Liver (tissue), 9 donors: ENCODE measurements around the gene ZNF540. TPM values are rescaled to one million over a fixed set of nuclear protein-coding genes. Genes with fewer than 3 reads are reported as not detected.

Experiments used
- DNase-seq: peaks from one replicate; pipeline ENCODE4 v3.0.0-alpha.2; 2017; ENCODE audit warnings: low spot score
- H3K27ac ChIP-seq, 2 donors: one replicate each; pipeline ENCODE4 v1.7.0; 2013; ENCODE audit warnings: inconsistent platforms in 2 of 2, low read length in 2 of 2, control low read depth in 1 of 2, low read depth in 1 of 2, mild to moderate bottlenecking in 1 of 2
- H3K27me3 ChIP-seq, 4 donors: one replicate each; pipeline versions ENCODE4 v1.6.1 to v1.7.0; 2013; ENCODE audit warnings: low read length in 3 of 4, inconsistent platforms in 1 of 4, mild to moderate bottlenecking in 1 of 4, moderate library complexity in 1 of 4; ENCODE audit not compliant: control insufficient read depth in 4 of 4, insufficient read depth in 4 of 4
- H3K36me3 ChIP-seq, 4 donors: one replicate each; pipeline versions ENCODE4 v1.6.1 to v1.7.0; 2013; ENCODE audit warnings: low read length in 3 of 4, mild to moderate bottlenecking in 3 of 4, low read depth in 1 of 4, moderate library complexity in 1 of 4; ENCODE audit not compliant: control insufficient read depth in 4 of 4, insufficient read depth in 3 of 4
- H3K4me1 ChIP-seq, 4 donors: one replicate each; pipeline versions ENCODE4 v1.6.1 to v1.7.0; 2013; ENCODE audit warnings: low read length in 3 of 4, mild to moderate bottlenecking in 3 of 4, moderate library complexity in 1 of 4; ENCODE audit not compliant: control insufficient read depth in 4 of 4, insufficient read depth in 4 of 4
- H3K4me3 ChIP-seq, 3 donors: one replicate each; pipeline versions ENCODE4 v1.6.1 to v1.7.0; 2013; ENCODE audit warnings: low read length in 3 of 3, control low read depth in 1 of 3, low read depth in 1 of 3, mild to moderate bottlenecking in 1 of 3
- H3K9ac ChIP-seq, 2 donors: one replicate each; pipeline ENCODE4 v1.7.0; 2013; ENCODE audit warnings: low read length in 2 of 2, mild to moderate bottlenecking in 2 of 2, moderate library complexity in 2 of 2, control low read depth in 1 of 2, low read depth in 1 of 2
- H3K9me3 ChIP-seq, 4 donors: one replicate each; pipeline versions ENCODE4 v1.6.1 to v1.7.0; 2013; ENCODE audit warnings: low read length in 3 of 4; ENCODE audit not compliant: control insufficient read depth in 4 of 4
- ATF3 ChIP-seq: IDR thresholded peaks from 2 replicates; pipeline ENCODE4 v1.6.1; 2016; ENCODE audit warnings: antibody characterized with exemption
- CTCF ChIP-seq: fragments of 150-350 bp; IDR thresholded peaks from 2 replicates; pipeline ENCODE4 v1.5.1; 2017; ENCODE audit warnings: improper control_type of control experiment, low read depth, low read length; ENCODE audit not compliant: missing input control
- EGR1 ChIP-seq, 2 donors: IDR thresholded peaks; 2 replicates each; pipeline ENCODE4 v1.6.1; 2016 to 2018; ENCODE audit warnings: antibody characterized with exemption in 2 of 2, low read depth in 2 of 2
- FOXA1 ChIP-seq: IDR thresholded peaks from 2 replicates; pipeline ENCODE4 v1.6.1; 2016; ENCODE audit warnings: antibody characterized with exemption
- FOXA2 ChIP-seq: IDR thresholded peaks from 2 replicates; pipeline ENCODE4 v1.6.1; 2016; ENCODE audit warnings: antibody characterized with exemption
- GABPA ChIP-seq, 2 donors: IDR thresholded peaks in 1 of 2; conservative IDR thresholded peaks in 1 of 2; 2 replicates each; pipeline ENCODE4 v1.6.1; 2016; ENCODE audit warnings: antibody characterized with exemption in 2 of 2, mild to moderate bottlenecking in 1 of 2, moderate library complexity in 1 of 2
- HNF4A ChIP-seq, 2 donors: conservative IDR thresholded peaks; 2 replicates each; pipeline ENCODE4 v1.6.1; 2016; ENCODE audit warnings: antibody characterized with exemption in 2 of 2, mild to moderate bottlenecking in 2 of 2
- HNF4G ChIP-seq: IDR thresholded peaks from 2 replicates; pipeline ENCODE4 v1.6.1; 2016; ENCODE audit warnings: antibody characterized with exemption
- JUND ChIP-seq, 2 donors: IDR thresholded peaks; 2 replicates each; pipeline ENCODE4 v1.6.1; 2016; ENCODE audit warnings: antibody characterized with exemption in 2 of 2
- MAX ChIP-seq: IDR thresholded peaks from 2 replicates; pipeline ENCODE4 v1.6.1; 2016; ENCODE audit warnings: antibody characterized with exemption
- NR2F2 ChIP-seq: IDR thresholded peaks from 2 replicates; pipeline ENCODE4 v1.6.1; 2016; ENCODE audit warnings: antibody characterized with exemption
- RAD21 ChIP-seq, 2 donors: IDR thresholded peaks; 2 replicates each; pipeline ENCODE4 v1.6.1; 2016; ENCODE audit warnings: antibody characterized with exemption in 2 of 2, mild to moderate bottlenecking in 2 of 2
- REST ChIP-seq: IDR thresholded peaks from 2 replicates; pipeline ENCODE4 v1.6.1; 2016; ENCODE audit warnings: antibody characterized with exemption, mild to moderate bottlenecking
- RXRA ChIP-seq, 2 donors: IDR thresholded peaks; 2 replicates each; pipeline ENCODE4 v1.6.1; 2017 to 2018; ENCODE audit warnings: antibody characterized with exemption in 2 of 2, mild to moderate bottlenecking in 1 of 2
- SP1 ChIP-seq: IDR thresholded peaks from 2 replicates; pipeline ENCODE4 v1.6.1; 2018; ENCODE audit warnings: antibody characterized with exemption, mild to moderate bottlenecking
- TAF1 ChIP-seq: conservative IDR thresholded peaks from 2 replicates; pipeline ENCODE4 v1.6.1; 2016; ENCODE audit warnings: antibody characterized with exemption, mild to moderate bottlenecking
- YY1 ChIP-seq: IDR thresholded peaks from 2 replicates; pipeline ENCODE4 v1.6.1; 2016; ENCODE audit warnings: antibody characterized with exemption, mild to moderate bottlenecking
- ZBTB33 ChIP-seq: IDR thresholded peaks from 2 replicates; pipeline ENCODE4 v1.6.1; 2016; ENCODE audit warnings: antibody characterized with exemption
- WGBS: extraction: QIAGEN DNeasy Blood & Tissue Kit; methylation state at CpG from one replicate; pipeline ENCODE4 v1.1.7; 2013; 5-methylcytosine and 5-hydroxymethylcytosine counted together
- polyA plus RNA-seq, 2 donors: library from polyadenylated mRNA; stranded (reverse) in 1 of 2; unstranded in 1 of 2; fragments of 200-250 nt in 1 of 2; fragments of >200 nt in 1 of 2; fragmentation: Nextera tagmentation in 1 of 2; extraction: Ambion mirVana in 1 of 2; gene quantifications; one replicate each; pipeline versions ENCODE4 v1.2.1 to v1.2.3, GENCODE V29; 2013 to 2015
- total RNA-seq, 2 donors: library from RNA; depleted of rRNA; stranded (reverse); fragments of >200 nt; gene quantifications; one replicate each; pipeline ENCODE4 v1.2.3, GENCODE V29; 2014
- donor health status: healthy.
- donor health status: healthy.
- donor health status: healthy.
- donor health status: healthy.
- donor health status: healthy.

Gene ZNF540
- total and polyA plus RNA-seq, 4 donors = 0.33 to 2.0 (median 0.88) TPM

GRCh38 chr19:37654629-37655300 lies 60.1 kb downstream of the ZNF540 start:
- H3K27ac ChIP-seq = peak overlapping the region; percentile 71 to 83
- WGBS = under 1% methylated on average over 40 of the region's 40 CpGs
- peaks cover 2 to 7% (median 4%) of the 10 kb centered on the region in 4 donors for H3K9me3 ChIP-seq
- H3K36me3 ChIP-seq = no peaks in the 10 kb centered on the region
- peak; percentile 45 for DNase-seq
- peak overlapping the region; percentile 36 to 73 (median 53) for H3K4me3 ChIP-seq
- H3K27me3 ChIP-seq = no peaks in the 10 kb centered on the region
- H3K4me1 ChIP-seq = peaks cover 3 to 11% (median 5%) of the 10 kb centered on the region in 4 donors
- H3K9ac ChIP-seq = peak overlapping the region; percentile 40 to 52
- TF ChIP-seq HNF4G = no peak
- TF ChIP-seq JUND (IDR thresholded peaks at IDR 0.05) = no peak
- no peak for TF ChIP-seq MAX
- TF ChIP-seq SP1 = no peak
- TF ChIP-seq TAF1 = no peak
- TF ChIP-seq RAD21 (IDR thresholded peaks at IDR 0.05) = no peak
- TF ChIP-seq GABPA (IDR thresholded peaks at IDR 0.05 in 1 of 2, conservative IDR thresholded peaks at IDR 0.05 in 1 of 2) = no peak
- TF ChIP-seq RXRA (IDR thresholded peaks at IDR 0.05) = no peak
- TF ChIP-seq CTCF = no peak
- no peak for TF ChIP-seq NR2F2
- TF ChIP-seq ZBTB33 = no peak
- no peak for TF ChIP-seq FOXA1
- TF ChIP-seq EGR1 (IDR thresholded peaks at IDR 0.05; ENCODE audit: low read depth in 2 of 2) = no peak
- no peak for TF ChIP-seq HNF4A (conservative IDR thresholded peaks at IDR 0.05)

GRCh38 chr19:37655301-37655688 lies 60.6 kb downstream of the ZNF540 start, which contains the start of gene ZFP30:
Gene ZFP30, minus strand, starts transcription at chr19:37655465. Its CDS starts 7,643 bp downstream, at chr19:37647822.
- peak; percentile 83 for DNase-seq
- Histone ChIP-seq H3K9me3 (peaks cover under 1 to 8% (median 5%) of the 10 kb centered on the region in 4 donors), H3K27ac (peak within 1 kb of the TSS; percentile 71 to 83), H3K9ac (peak within 1 kb of the TSS; percentile 41 to 52), H3K27me3 (no peaks in the 10 kb centered on the region), H3K36me3 (no peaks in the 10 kb centered on the region), H3K4me3 (peak within 1 kb of the TSS; percentile 53 to 83 (median 73)), H3K4me1 (peaks cover 3 to 11% (median 5%) of the 10 kb centered on the region in 4 donors)
- WGBS = under 1% methylated on average over 34 of the region's 34 CpGs
- no peak for TF ChIP-seq MAX
- TF ChIP-seq CTCF = no peak
- no peak for TF ChIP-seq HNF4G
- no peak for TF ChIP-seq RAD21 (IDR thresholded peaks at IDR 0.05)
- no peak for TF ChIP-seq FOXA1
- TF ChIP-seq EGR1 (IDR thresholded peaks at IDR 0.05; ENCODE audit: low read depth in 2 of 2) = no peak
- TF ChIP-seq REST = no peak
- TF ChIP-seq YY1 = no peak
- no peak for TF ChIP-seq HNF4A (conservative IDR thresholded peaks at IDR 0.05)
- TF ChIP-seq GABPA (IDR thresholded peaks at IDR 0.05 in 1 of 2, conservative IDR thresholded peaks at IDR 0.05 in 1 of 2) = no peak
- TF ChIP-seq JUND (IDR thresholded peaks at IDR 0.05) = no peak
- TF ChIP-seq SP1 = no peak
- TF ChIP-seq TAF1 = no peak
- no peak for TF ChIP-seq ATF3
- TF ChIP-seq FOXA2 = no peak
- TF ChIP-seq RXRA (IDR thresholded peaks at IDR 0.05) = no peak
